ENCODE data around the gene ECD. TPM values are rescaled to one million over a fixed set of nuclear protein-coding genes. Genes with fewer than 3 reads are reported as not detected.

Gene ECD
- total RNA-seq, 2 experiments from 2014 or later, result 27.1 to 28.5 TPM

GRCh38 chr10:73182568-73182967 is 14.8 kb upstream of the ECD start:
- CTCF ChIA-PET, result interaction anchor here (1.3 kb wide), 1 partner anchor 24 kb away, joined by 4 read pairs; no protein-coding TSS in a partner anchor
- POLR2A ChIA-PET, result no interaction called here
- peaks cover 23% of the 10 kb centered on the region for H3K36me3 Mint-ChIP-seq (ENCODE audit: low read depth)

GRCh38 chr10:73174148-73174925 is 6.5 kb upstream of the ECD start:
- Mint-ChIP-seq H3K4me3 (no peak overlapping the region), H3K27ac (no peak overlapping the region), H3K27me3 (no peaks in the 10 kb centered on the region), H3K36me3 (ENCODE audit: low read depth) (peaks cover 6% of the 10 kb centered on the region), H3K9me3 (no peaks in the 10 kb centered on the region), H3K4me1 (no peaks in the 10 kb centered on the region)
- DNase-seq, result no peak
- ChIA-PET CTCF (interaction anchor here (1.4 kb wide), 1 partner anchor 15 kb away, joined by 9 read pairs; no protein-coding TSS in a partner anchor), POLR2A (interaction anchor here (2.6 kb wide), 1 partner anchor 72 kb away, joined by 8 read pairs; the partner anchor contains the start of gene DNAJC9)

More at GRCh38 chr10:73182568-73182967, 14.8 kb upstream of the ECD start:
- Mint-ChIP-seq H3K27me3 (no peaks in the 10 kb centered on the region), H3K9me3 (no peaks in the 10 kb centered on the region), H3K27ac (no peak overlapping the region), H3K4me1 (no peaks in the 10 kb centered on the region), H3K4me3 (no peak overlapping the region)
- DNase-seq, result no peak

GRCh38 chr10:73172867-73173266 is 5.1 kb upstream of the ECD start:
- H3K27ac Mint-ChIP-seq, result no peak overlapping the region
- DNase-seq, result no peak
- no peaks in the 10 kb centered on the region for H3K9me3 Mint-ChIP-seq
- H3K36me3 Mint-ChIP-seq (ENCODE audit: low read depth), result peaks cover 7% of the 10 kb centered on the region
- no peak overlapping the region for H3K4me3 Mint-ChIP-seq
- ChIA-PET POLR2A (no interaction called here), CTCF (no interaction called here)
- no peaks in the 10 kb centered on the region for H3K27me3 Mint-ChIP-seq
- H3K4me1 Mint-ChIP-seq, result peaks cover 6% of the 10 kb centered on the region

GRCh38 chr10:73169320-73169719 is 1.5 kb upstream of the ECD start:
- Mint-ChIP-seq H3K36me3 (ENCODE audit: low read depth) (peaks cover 23% of the 10 kb centered on the region), H3K27ac (no peak overlapping the region), H3K27me3 (no peaks in the 10 kb centered on the region), H3K4me1 (peaks cover 33% of the 10 kb centered on the region), H3K4me3 (peak overlapping the region; percentile 48), H3K9me3 (no peaks in the 10 kb centered on the region)
- ChIA-PET CTCF (interaction anchor here (1.8 to 3.2 kb wide), 3 partner anchors 10 to 77 kb away, joined by 7 to 18 read pairs (median 15); partner anchors contain the start of genes DNAJC9 and P4HA1), POLR2A (interaction anchor here (1.0 to 4.2 kb wide), 6 partner anchors 72 to 326 kb away, joined by 4 to 35 read pairs (median 6); partner anchors contain the start of genes DNAJC9, MRPS16, P4HA1 and PPP3CB)
- DNase-seq, result no peak

- POLR2A ChIA-PET, result interaction anchor here (0.7 to 4.2 kb wide), 12 partner anchors 10 to 457 kb away, joined by 3 to 35 read pairs (median 5); partner anchors contain the start of genes DNAJC9, NUDT13, P4HA1 and PPP3CB
- DNase-seq, result no peak
- Mint-ChIP-seq H3K4me1 (peaks cover 37% of the 10 kb centered on the region), H3K4me3 (peak overlapping the region; percentile 100), H3K27me3 (no peaks in the 10 kb centered on the region), H3K9me3 (no peaks in the 10 kb centered on the region), H3K27ac (peak overlapping the region; percentile 83), H3K36me3 (ENCODE audit: low read depth) (peaks cover 23% of the 10 kb centered on the region)
- CTCF ChIA-PET, result interaction anchor here (0.6 to 3.2 kb wide), 6 partner anchors 10 to 333 kb away, joined by 3 to 19 read pairs (median 6); partner anchors contain the start of genes DNAJC9 and P4HA1
These were observed 626 bp upstream of the ECD start for GRCh38 chr10:73168465-73168803.

GRCh38 chr10:73167458-73167782 is 388 bp downstream of the ECD start:
- H3K36me3 Mint-ChIP-seq (ENCODE audit: low read depth), result peaks cover 28% of the 10 kb centered on the region
- H3K9me3 Mint-ChIP-seq, result no peaks in the 10 kb centered on the region
- H3K4me1 Mint-ChIP-seq, result peaks cover 43% of the 10 kb centered on the region
- no peak for DNase-seq
- CTCF ChIA-PET, result interaction anchor here (2.2 to 3.2 kb wide), 2 partner anchors 9 to 72 kb away, joined by 18 to 19 read pairs; partner anchors contain the start of gene P4HA1
- peak overlapping the region; percentile 100 for H3K4me3 Mint-ChIP-seq
- POLR2A ChIA-PET, result interaction anchor here (0.6 to 4.2 kb wide), 7 partner anchors 11 to 85 kb away, joined by 3 to 35 read pairs (median 3); partner anchors contain the start of genes DNAJC9, MRPS16, NUDT13 and P4HA1
- H3K27me3 Mint-ChIP-seq, result no peaks in the 10 kb centered on the region
- peak overlapping the region; percentile 98 for H3K27ac Mint-ChIP-seq

- ChIA-PET CTCF (interaction anchor here (2.2 to 3.2 kb wide), 2 partner anchors 8 to 71 kb away, joined by 18 to 19 read pairs; partner anchors contain the start of gene P4HA1), POLR2A (interaction anchor here (0.6 to 4.2 kb wide), 4 partner anchors 11 to 85 kb away, joined by 3 to 27 read pairs (median 4); partner anchors contain the start of genes MRPS16 and P4HA1)
- Mint-ChIP-seq H3K27ac (peak overlapping the region; percentile 98), H3K27me3 (no peaks in the 10 kb centered on the region), H3K36me3 (ENCODE audit: low read depth) (peaks cover 32% of the 10 kb centered on the region), H3K4me1 (peaks cover 46% of the 10 kb centered on the region), H3K4me3 (peak overlapping the region; percentile 100), H3K9me3 (no peaks in the 10 kb centered on the region)
- DNase-seq, result no peak
These were observed 836 bp downstream of the ECD start for GRCh38 chr10:73166972-73167371.

GRCh38 chr10:73163096-73163495 is 4.7 kb downstream of the ECD start:
- H3K4me1 Mint-ChIP-seq, result peaks cover 61% of the 10 kb centered on the region
- H3K27ac Mint-ChIP-seq, result no peak overlapping the region
- no peaks in the 10 kb centered on the region for H3K27me3 Mint-ChIP-seq
- no peak overlapping the region for H3K4me3 Mint-ChIP-seq
- no peaks in the 10 kb centered on the region for H3K9me3 Mint-ChIP-seq
- POLR2A ChIA-PET, result no interaction called here
- CTCF ChIA-PET, result interaction anchor here (1.6 to 2.3 kb wide), 2 partner anchors 67 to 68 kb away, joined by 8 to 13 read pairs; partner anchors contain the start of gene P4HA1
- no peak for DNase-seq
- H3K36me3 Mint-ChIP-seq (ENCODE audit: low read depth), result peaks cover 48% of the 10 kb centered on the region

- Mint-ChIP-seq H3K27ac (no peak overlapping the region), H3K4me3 (no peak overlapping the region), H3K36me3 (ENCODE audit: low read depth) (peaks cover 41% of the 10 kb centered on the region), H3K9me3 (no peaks in the 10 kb centered on the region), H3K4me1 (peaks cover 48% of the 10 kb centered on the region), H3K27me3 (no peaks in the 10 kb centered on the region)
- CTCF ChIA-PET, result interaction anchor here (1.6 to 2.3 kb wide), 2 partner anchors 65 to 67 kb away, joined by 8 to 13 read pairs; partner anchors contain the start of gene P4HA1
- POLR2A ChIA-PET, result no interaction called here
- no peak for DNase-seq
These were observed 6.1 kb downstream of the ECD start for GRCh38 chr10:73161662-73162061.

- no peaks in the 10 kb centered on the region for H3K9me3 Mint-ChIP-seq
- CTCF ChIA-PET, result interaction anchor here (2.3 to 4.3 kb wide), 2 partner anchors 65 to 66 kb away, joined by 13 to 59 read pairs; partner anchors contain the start of gene P4HA1
- DNase-seq, result no peak
- H3K4me3 Mint-ChIP-seq, result no peak overlapping the region
- H3K36me3 Mint-ChIP-seq (ENCODE audit: low read depth), result peaks cover 44% of the 10 kb centered on the region
- H3K27ac Mint-ChIP-seq, result no peak overlapping the region
- POLR2A ChIA-PET, result no interaction called here
- no peaks in the 10 kb centered on the region for H3K27me3 Mint-ChIP-seq
- peaks cover 42% of the 10 kb centered on the region for H3K4me1 Mint-ChIP-seq
These were observed 6.7 kb downstream of the ECD start for GRCh38 chr10:73161079-73161478.

- CTCF ChIA-PET, result interaction anchor here (0.6 to 4.3 kb wide), 23 partner anchors 9 to 794 kb away, joined by 3 to 59 read pairs (median 3); partner anchors contain the start of genes ECD, FAM149B1, NUDT13 and P4HA1
- Mint-ChIP-seq H3K27ac (no peak overlapping the region), H3K9me3 (no peaks in the 10 kb centered on the region), H3K4me1 (peaks cover 33% of the 10 kb centered on the region), H3K36me3 (ENCODE audit: low read depth) (peaks cover 44% of the 10 kb centered on the region), H3K4me3 (no peak overlapping the region), H3K27me3 (no peaks in the 10 kb centered on the region)
- POLR2A ChIA-PET, result interaction anchor here (1.2 to 1.4 kb wide), 3 partner anchors 49 to 87 kb away, joined by 3 to 4 read pairs (median 3); partner anchors contain the start of genes DNAJC9 and NUDT13
- DNase-seq, result peak; percentile 66
These were observed 8.7 kb downstream of the ECD start for GRCh38 chr10:73159038-73159648.

GRCh38 chr10:73156054-73156453 is 11.8 kb downstream of the ECD start:
- H3K36me3 Mint-ChIP-seq (ENCODE audit: low read depth), result peaks cover 48% of the 10 kb centered on the region
- H3K4me3 Mint-ChIP-seq, result no peak overlapping the region

More at GRCh38 chr10:73156054-73156453, 11.8 kb downstream of the ECD start:
- Mint-ChIP-seq H3K9me3 (peaks cover 2% of the 10 kb centered on the region), H3K4me1 (peaks cover 11% of the 10 kb centered on the region), H3K27ac (no peak overlapping the region), H3K27me3 (no peaks in the 10 kb centered on the region)
- DNase-seq, result no peak
- ChIA-PET CTCF (interaction anchor here (3.3 kb wide), 1 partner anchor 60 kb away, joined by 19 read pairs; the partner anchor contains the start of gene P4HA1), POLR2A (interaction anchor here (0.6 to 1.4 kb wide), 6 partner anchors 10 to 80 kb away, joined by 3 to 6 read pairs (median 3); partner anchors contain the start of genes ECD and FAM149B1)

Data from activated CD4-positive, alpha-beta memory T cell treated with anti-CD3 and anti-CD28 coated beads, Interleukin-2, amount 10 ng/mL, durations not matched to agents 7 days and 5 days (primary cell).